VCaP (cell line): ENCODE data around the gene CCNB1.
"Not testable (repeated sequence)": the region's sequence is repeated elsewhere in the genome, so short reads cannot be mapped to it uniquely, and the experiment has no call there.

Source experiments
- H3K27ac ChIP-seq: fragments of 450-650 bp; 2 replicates; pipeline ENCODE4 v1.5.1; 2017
- CTCF ChIP-seq: fragments of 450-650 bp; conservative IDR thresholded peaks from 2 replicates; pipeline ENCODE4 v1.5.1; 2017; ENCODE audit warnings: mild to moderate bottlenecking, moderate library complexity

The CCNB1 gene

GRCh38 chr5:69166686-69167492, at the start of gene CCNB1:
TSS of gene CCNB1 (plus strand) at chr5:69167150. CDS start at chr5:69167263, 113 bp downstream.
- TF ChIP-seq CTCF, result no peak
- peak within 1 kb of the TSS; percentile 69 for H3K27ac ChIP-seq

GRCh38 chr5:69129413-69129812, 37.5 kb upstream of the CCNB1 start:
- TF ChIP-seq CTCF, result no peak
- H3K27ac ChIP-seq, result no peak overlapping the region

- H3K27ac ChIP-seq, result no peak overlapping the region
- TF ChIP-seq CTCF, result no peak
Observed at GRCh38 chr5:69130241-69130640, 36.7 kb upstream of the CCNB1 start.

- no peak overlapping the region for H3K27ac ChIP-seq
- TF ChIP-seq CTCF, result no peak
Observed at GRCh38 chr5:69131304-69131703, 35.6 kb upstream of the CCNB1 start.

- no peak overlapping the region for H3K27ac ChIP-seq
- no peak for TF ChIP-seq CTCF
Observed at GRCh38 chr5:69134126-69134525, 32.8 kb upstream of the CCNB1 start.

- TF ChIP-seq CTCF, result no peak
- no peak overlapping the region for H3K27ac ChIP-seq
Observed at GRCh38 chr5:69136293-69136692, 30.7 kb upstream of the CCNB1 start.

GRCh38 chr5:69137208-69137607, 29.7 kb upstream of the CCNB1 start:
- H3K27ac ChIP-seq, result not testable (repeated sequence)

- no peak for TF ChIP-seq CTCF
- H3K27ac ChIP-seq, result no peak overlapping the region
Observed at GRCh38 chr5:69137807-69138206, 29.1 kb upstream of the CCNB1 start.
